Activated CD8-positive, alpha-beta memory T cell treated with anti-CD3 and anti-CD28 coated beads, Interleukin-2, amount 50 U/mL, for 4 hours (primary cell): ENCODE data around the gene DUSP12.

Experiments used
- DNase-seq: peaks from one replicate; pipeline ENCODE4 v3.0.0-alpha.2; 2020

DUSP12 gene

GRCh38 chr1:161770250-161770649 is 20.7 kb downstream of the DUSP12 start:
- no peak for DNase-seq

GRCh38 chr1:161771161-161771560 is 21.6 kb downstream of the DUSP12 start:
- DNase-seq: no peak

- DNase-seq: no peak
Measured at GRCh38 chr1:161771973-161772372, 22.4 kb downstream of the DUSP12 start.

GRCh38 chr1:161772397-161772796 is 22.8 kb downstream of the DUSP12 start:
- DNase-seq: no peak

GRCh38 chr1:161773791-161774190 is 24.2 kb downstream of the DUSP12 start:
- no peak for DNase-seq

GRCh38 chr1:161777261-161777660 is 27.7 kb downstream of the DUSP12 start:
- DNase-seq: no peak

GRCh38 chr1:161778522-161778921 is 28.9 kb downstream of the DUSP12 start:
- no peak for DNase-seq

GRCh38 chr1:161779393-161779792 is 29.8 kb downstream of the DUSP12 start:
- DNase-seq: no peak

- no peak for DNase-seq
Measured at GRCh38 chr1:161781995-161782394, 32.4 kb downstream of the DUSP12 start.

- DNase-seq: no peak
Measured at GRCh38 chr1:161782886-161783285, 33.3 kb downstream of the DUSP12 start.

- no peak for DNase-seq
Measured at GRCh38 chr1:161784968-161785367, 35.4 kb downstream of the DUSP12 start.

- DNase-seq: no peak
Measured at GRCh38 chr1:161787355-161787754, 37.8 kb downstream of the DUSP12 start.

- no peak for DNase-seq
Measured at GRCh38 chr1:161790587-161791317, 41.2 kb downstream of the DUSP12 start.

GRCh38 chr1:161791904-161792655 is 42.5 kb downstream of the DUSP12 start:
- no peak for DNase-seq

GRCh38 chr1:161792740-161793139 is 43.2 kb downstream of the DUSP12 start:
- DNase-seq: no peak

GRCh38 chr1:161799792-161800191 is 50.2 kb downstream of the DUSP12 start:
- no peak for DNase-seq

GRCh38 chr1:161801955-161802354 is 52.4 kb downstream of the DUSP12 start:
- DNase-seq: no peak

- DNase-seq: no peak
Measured at GRCh38 chr1:161803181-161803580, 53.6 kb downstream of the DUSP12 start.

GRCh38 chr1:161805399-161806197 is 56.0 kb downstream of the DUSP12 start:
- DNase-seq: no peak
